Subcutaneous abdominal adipose tissue (tissue), 5 donors: ENCODE results near the gene FITM1.

ENCODE experiments used
- H3K27ac ChIP-seq: one replicate; pipeline ENCODE4 v1.7.0; 2013; ENCODE audit warnings: low read depth, mild to moderate bottlenecking, inconsistent platforms, low read length, moderate library complexity
- H3K27me3 ChIP-seq, 5 donors: one replicate each; pipeline ENCODE4 v1.7.0; 2013; ENCODE audit warnings: low read length in 5 of 5, inconsistent platforms in 1 of 5; ENCODE audit not compliant: control insufficient read depth in 5 of 5, insufficient read depth in 4 of 5
- H3K36me3 ChIP-seq, 5 donors: one replicate each; pipeline ENCODE4 v1.7.0; 2013; ENCODE audit warnings: low read length in 5 of 5; ENCODE audit not compliant: control insufficient read depth in 5 of 5, insufficient read depth in 5 of 5
- H3K4me1 ChIP-seq, 5 donors: one replicate each; pipeline ENCODE4 v1.7.0; 2013; ENCODE audit warnings: low read length in 5 of 5, mild to moderate bottlenecking in 3 of 5, moderate library complexity in 1 of 5; ENCODE audit not compliant: control insufficient read depth in 5 of 5, insufficient read depth in 5 of 5
- H3K4me3 ChIP-seq, 5 donors: one replicate each; pipeline ENCODE4 v1.7.0; 2013; ENCODE audit warnings: low read length in 5 of 5, low read depth in 1 of 5
- H3K9ac ChIP-seq, 5 donors: one replicate each; pipeline ENCODE4 v1.7.0; 2013; ENCODE audit warnings: low read length in 5 of 5, mild to moderate bottlenecking in 4 of 5, moderate library complexity in 3 of 5
- H3K9me3 ChIP-seq, 5 donors: one replicate each; pipeline ENCODE4 v1.7.0; 2013; ENCODE audit warnings: low read length in 5 of 5; ENCODE audit not compliant: control insufficient read depth in 5 of 5
- donor health status: healthy.
- donor health status: healthy.
- donor health status: healthy.
- donor health status: healthy.
- donor health status: healthy.

FITM1 gene

GRCh38 chr14:24137529-24138395 is 7.3 kb downstream of the FITM1 start:
- peaks cover 3 to 51% (median 36%) of the 10 kb centered on the region in 5 donors for H3K4me1 ChIP-seq
- no peaks in the 10 kb centered on the region for H3K27me3 ChIP-seq
- H3K9me3 ChIP-seq = no peaks in the 10 kb centered on the region
- H3K4me3 ChIP-seq = no peak overlapping the region
- peaks cover 0 to 24% (median 20%) of the 10 kb centered on the region in 5 donors for H3K36me3 ChIP-seq
- peak overlapping the region in 1 of 5 donors; percentile 86 for H3K9ac ChIP-seq
- peak overlapping the region; percentile 62 for H3K27ac ChIP-seq

DNA sequence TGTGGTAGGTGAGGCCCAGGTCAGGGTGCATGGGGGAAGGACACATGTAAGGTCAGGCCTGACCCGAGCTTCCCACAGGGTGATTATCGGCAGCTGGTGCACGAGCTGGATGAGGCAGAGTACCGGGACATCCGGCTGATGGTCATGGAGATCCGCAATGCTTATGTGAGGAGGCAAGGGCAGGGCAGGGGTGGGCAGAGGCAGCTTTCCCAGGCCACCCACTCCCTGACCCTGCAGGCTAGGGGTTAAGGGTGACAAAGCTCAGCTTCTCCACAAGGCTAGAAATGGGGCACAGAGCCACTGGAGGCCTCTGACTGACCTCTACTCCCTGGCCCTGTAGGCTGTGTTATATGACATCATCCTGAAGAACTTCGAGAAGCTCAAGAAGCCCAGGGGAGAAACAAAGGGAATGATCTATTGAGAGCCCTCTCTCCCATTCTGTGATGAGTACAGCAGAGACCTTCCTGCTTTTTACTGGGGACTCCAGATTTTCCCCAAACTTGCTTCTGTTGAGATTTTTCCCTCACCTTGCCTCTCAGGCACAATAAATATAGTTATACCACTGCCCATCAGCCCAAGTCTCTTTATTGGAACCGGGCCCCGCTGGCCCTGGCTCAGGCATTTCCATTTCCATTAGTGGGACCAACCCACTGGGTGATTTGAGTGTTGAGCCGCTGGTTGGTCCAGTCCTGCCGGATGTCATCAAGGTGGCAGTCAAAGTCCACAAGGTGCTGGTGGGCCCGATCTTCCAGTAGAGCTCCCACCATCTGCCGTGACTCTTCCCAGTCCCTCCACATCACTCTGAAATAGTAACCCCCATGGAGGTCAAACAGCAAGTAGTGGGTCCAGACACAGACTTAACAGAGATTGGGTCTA is 8.2 kb downstream of the FITM1 start:
- H3K27me3 ChIP-seq = no peaks in the 10 kb centered on the region
- peak overlapping the region; percentile 23 for H3K27ac ChIP-seq
- H3K4me1 ChIP-seq = peaks cover 3 to 51% (median 36%) of the 10 kb centered on the region in 5 donors
- H3K9ac ChIP-seq = peak overlapping the region in 1 of 5 donors; percentile 31
- no peak overlapping the region for H3K4me3 ChIP-seq
- H3K36me3 ChIP-seq = peaks cover 0 to 29% (median 22%) of the 10 kb centered on the region in 5 donors
- H3K9me3 ChIP-seq = no peaks in the 10 kb centered on the region

DNA sequence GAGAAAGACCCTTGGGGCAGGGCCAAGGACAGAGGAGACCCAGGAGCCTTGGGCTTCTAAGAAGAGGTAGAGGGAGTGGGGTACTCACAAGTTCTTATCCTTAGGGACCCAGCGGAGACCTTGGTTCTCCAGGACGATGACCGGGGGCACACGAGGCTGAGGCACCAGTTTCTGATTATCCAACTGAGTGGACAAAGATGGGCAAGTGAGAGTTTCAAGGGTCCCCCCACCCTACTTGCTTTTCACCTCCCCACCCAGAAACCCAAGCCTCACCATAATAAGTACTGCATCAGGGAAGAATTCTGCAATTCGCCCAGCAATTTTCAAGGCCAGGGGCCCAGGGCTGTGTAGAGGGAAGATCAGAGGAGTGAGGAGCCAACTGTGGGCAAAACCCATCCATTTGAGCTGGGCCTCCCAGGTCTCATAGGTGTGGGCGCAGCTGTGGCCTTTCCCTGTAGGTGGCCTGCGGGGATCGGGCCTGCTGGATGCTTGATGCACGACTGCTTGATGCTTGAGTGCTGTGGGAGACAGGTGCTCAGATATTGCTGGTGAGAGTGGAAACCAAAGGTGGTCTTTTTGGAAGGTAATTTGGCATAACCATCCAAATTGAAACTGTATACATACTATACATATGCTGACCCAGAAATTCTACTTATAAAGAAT is 8.9 kb downstream of the FITM1 start:
- Histone ChIP-seq H3K27me3 (no peaks in the 10 kb centered on the region), H3K9me3 (no peaks in the 10 kb centered on the region), H3K36me3 (peaks cover 0 to 35% (median 24%) of the 10 kb centered on the region in 5 donors), H3K4me3 (no peak overlapping the region), H3K9ac (no peak overlapping the region), H3K27ac (peak overlapping the region; percentile 23), H3K4me1 (peaks cover 3 to 51% (median 36%) of the 10 kb centered on the region in 5 donors)

GRCh38 chr14:24141097-24141880 is 10.8 kb downstream of the FITM1 start, which contains the start of gene EMC9:
TSS of gene EMC9 (minus strand) at chr14:24141591. CDS start at chr14:24141304, 287 bp downstream.
- H3K4me3 ChIP-seq = peak within 1 kb of the TSS; percentile 72 to 97 (median 91)
- H3K4me1 ChIP-seq = peaks cover 7 to 58% (median 42%) of the 10 kb centered on the region in 5 donors
- H3K9me3 ChIP-seq = no peaks in the 10 kb centered on the region
- H3K27me3 ChIP-seq = no peaks in the 10 kb centered on the region
- peak within 1 kb of the TSS; percentile 84 for H3K27ac ChIP-seq
- peak within 1 kb of the TSS in 4 of 5 donors; percentile 56 to 92 (median 82) for H3K9ac ChIP-seq
- H3K36me3 ChIP-seq = peaks cover 0 to 39% (median 24%) of the 10 kb centered on the region in 5 donors

- peaks cover 0 to 27% (median 12%) of the 10 kb centered on the region in 5 donors for H3K36me3 ChIP-seq
- H3K4me3 ChIP-seq = no peak overlapping the region
- H3K27ac ChIP-seq = no peak overlapping the region
- no peak overlapping the region for H3K9ac ChIP-seq
- no peaks in the 10 kb centered on the region for H3K9me3 ChIP-seq
- H3K27me3 ChIP-seq = no peaks in the 10 kb centered on the region
- H3K4me1 ChIP-seq = peaks cover 13 to 50% (median 44%) of the 10 kb centered on the region in 5 donors
These were observed 13.1 kb downstream of the FITM1 start for GRCh38 chr14:24143511-24143910.

- H3K4me1 ChIP-seq = peaks cover 13 to 49% (median 45%) of the 10 kb centered on the region in 5 donors
- no peak overlapping the region for H3K27ac ChIP-seq
- H3K27me3 ChIP-seq = no peaks in the 10 kb centered on the region
- H3K9ac ChIP-seq = no peak overlapping the region
- H3K36me3 ChIP-seq = peaks cover 0 to 26% (median 8%) of the 10 kb centered on the region in 5 donors
- no peaks in the 10 kb centered on the region for H3K9me3 ChIP-seq
- no peak overlapping the region for H3K4me3 ChIP-seq
These were observed 14.0 kb downstream of the FITM1 start for GRCh38 chr14:24144451-24144850.

DNA sequence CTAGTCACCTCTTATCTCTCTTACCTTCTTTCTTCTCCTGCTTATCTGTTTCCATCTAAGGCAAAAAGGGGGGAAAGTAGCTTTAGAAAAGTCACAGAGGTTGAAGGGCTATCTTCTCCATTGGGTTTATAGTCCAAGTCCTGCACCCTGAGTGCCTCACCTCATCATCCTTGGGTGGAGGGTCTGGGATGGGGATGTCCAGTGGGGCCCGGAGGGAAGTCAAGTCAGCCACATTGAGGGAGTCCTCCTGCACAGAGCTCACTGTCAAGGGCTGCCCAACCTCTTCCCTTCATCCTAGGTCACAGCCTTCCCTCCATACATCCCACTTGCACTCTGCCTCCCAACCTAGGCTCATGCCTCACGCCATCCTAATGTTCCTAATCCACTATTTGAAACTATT is 14.8 kb downstream of the FITM1 start:
- Histone ChIP-seq H3K4me3 (peak overlapping the region in 1 of 5 donors; percentile 25), H3K27ac (peak overlapping the region; percentile 98), H3K9ac (peak overlapping the region in 1 of 5 donors; percentile 87), H3K4me1 (peaks cover 13 to 46% (median 42%) of the 10 kb centered on the region in 5 donors), H3K36me3 (peaks cover 2 to 32% (median 15%) of the 10 kb centered on the region in 5 donors), H3K27me3 (no peaks in the 10 kb centered on the region), H3K9me3 (no peaks in the 10 kb centered on the region)

- Histone ChIP-seq H3K27me3 (no peaks in the 10 kb centered on the region), H3K27ac (peak overlapping the region; percentile 98), H3K4me3 (peak overlapping the region; percentile 79 to 96 (median 93)), H3K9me3 (no peaks in the 10 kb centered on the region), H3K9ac (peak overlapping the region; percentile 87 to 95 (median 92)), H3K36me3 (peaks cover 2 to 39% (median 22%) of the 10 kb centered on the region in 5 donors), H3K4me1 (peaks cover 13 to 41% (median 36%) of the 10 kb centered on the region in 5 donors)
These were observed 15.4 kb downstream of the FITM1 start for GRCh38 chr14:24145690-24146452.
